ENCODE results near the gene ISOC2. TPM values are rescaled to one million over a fixed set of nuclear protein-coding genes. Genes with fewer than 3 reads are reported as not detected.

Gene ISOC2
- total and polyA plus RNA-seq, 9 of the 15 experiments (the other 6 are each of a cell fraction or from before 2014, with no cell fraction given), result 1.2 to 229 (median 58.3) TPM

DNA sequence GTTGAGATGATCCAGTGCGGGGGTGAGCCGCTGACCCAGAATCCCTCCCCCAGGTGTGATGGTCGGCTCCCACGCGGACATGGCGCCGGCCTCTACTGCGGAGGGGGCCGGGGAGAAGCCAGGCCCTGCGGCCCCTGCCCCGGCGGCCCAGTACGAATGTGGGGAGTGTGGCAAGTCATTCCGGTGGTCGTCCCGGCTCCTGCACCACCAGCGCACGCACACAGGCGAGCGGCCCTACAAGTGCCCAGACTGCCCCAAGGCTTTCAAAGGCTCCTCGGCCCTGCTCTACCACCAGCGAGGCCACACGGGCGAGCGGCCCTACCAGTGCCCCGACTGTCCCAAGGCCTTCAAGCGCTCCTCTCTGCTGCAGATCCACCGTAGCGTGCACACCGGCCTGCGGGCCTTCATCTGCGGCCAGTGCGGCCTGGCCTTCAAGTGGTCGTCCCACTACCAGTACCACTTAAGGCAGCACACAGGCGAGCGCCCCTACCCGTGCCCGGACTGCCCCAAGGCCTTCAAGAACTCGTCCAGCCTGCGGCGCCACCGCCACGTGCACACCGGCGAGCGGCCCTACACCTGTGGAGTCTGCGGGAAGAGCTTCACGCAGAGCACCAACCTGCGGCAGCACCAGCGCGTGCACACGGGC lies 19.8 kb upstream of the ISOC2 start:
- in situ Hi-C loops (cut with MboI) (no loop called here), intact Hi-C loops (cut with micrococcal nuclease) (no loop called here)
- ATAC-seq (no peak), FAIRE-seq (no peak), DNase-seq (ENCODE audit: extremely low read depth in 1 of 4, low spot score in 3 of 4) (no peak)
- ChIA-PET CTCF (ENCODE audit: low intra/inter-chr PET ratio) (no interaction called here), POLR2A (no interaction called here)
- BruUV-seq (replicated peaks), result no TSS peak
- WGBS (ENCODE audit: insufficient coverage, low coverage, missing lambda C conversion rate), result 95% methylated on average over 33 of the region's 52 CpGs
- peaks cover 31% of the 10 kb centered on the region for H3K79me2 ChIP-seq (ENCODE audit: control insufficient read depth, insufficient read depth, low read length)
- no peaks in the 10 kb centered on the region for H3K9me3 ChIP-seq (replicated peaks; ENCODE audit: control insufficient read depth, insufficient read depth, low read depth, low read length)
- H2AFZ ChIP-seq (ENCODE audit: low read depth, low read length), result no peak overlapping the region
- peaks cover 15 to 60% of the 10 kb centered on the region in 2 experiments for H3K4me1 ChIP-seq (replicated peaks in 1 of 2; ENCODE audit: control insufficient read depth in 2 of 2, insufficient read depth in 2 of 2, low read length in 2 of 2)
- no peak overlapping the region for H3K4me2 ChIP-seq (ENCODE audit: insufficient read depth, low read length)
- H3K27ac ChIP-seq (ENCODE audit: extremely low read depth, low read depth, low read length), result no peak overlapping the region
- H4K20me1 ChIP-seq (replicated peaks; ENCODE audit: control insufficient read depth, insufficient read depth, low read length), result no peaks in the 10 kb centered on the region
- TF ChIP-seq, protein P1, sequence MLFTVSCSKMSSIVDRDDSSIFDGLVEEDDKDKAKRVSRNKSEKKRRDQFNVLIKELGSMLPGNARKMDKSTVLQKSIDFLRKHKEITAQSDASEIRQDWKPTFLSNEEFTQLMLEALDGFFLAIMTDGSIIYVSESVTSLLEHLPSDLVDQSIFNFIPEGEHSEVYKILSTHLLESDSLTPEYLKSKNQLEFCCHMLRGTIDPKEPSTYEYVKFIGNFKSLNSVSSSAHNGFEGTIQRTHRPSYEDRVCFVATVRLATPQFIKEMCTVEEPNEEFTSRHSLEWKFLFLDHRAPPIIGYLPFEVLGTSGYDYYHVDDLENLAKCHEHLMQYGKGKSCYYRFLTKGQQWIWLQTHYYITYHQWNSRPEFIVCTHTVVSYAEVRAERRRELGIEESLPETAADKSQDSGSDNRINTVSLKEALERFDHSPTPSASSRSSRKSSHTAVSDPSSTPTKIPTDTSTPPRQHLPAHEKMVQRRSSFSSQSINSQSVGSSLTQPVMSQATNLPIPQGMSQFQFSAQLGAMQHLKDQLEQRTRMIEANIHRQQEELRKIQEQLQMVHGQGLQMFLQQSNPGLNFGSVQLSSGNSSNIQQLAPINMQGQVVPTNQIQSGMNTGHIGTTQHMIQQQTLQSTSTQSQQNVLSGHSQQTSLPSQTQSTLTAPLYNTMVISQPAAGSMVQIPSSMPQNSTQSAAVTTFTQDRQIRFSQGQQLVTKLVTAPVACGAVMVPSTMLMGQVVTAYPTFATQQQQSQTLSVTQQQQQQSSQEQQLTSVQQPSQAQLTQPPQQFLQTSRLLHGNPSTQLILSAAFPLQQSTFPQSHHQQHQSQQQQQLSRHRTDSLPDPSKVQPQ (CRISPR knock-in tag; IDR thresholded peaks at IDR 0.05; ENCODE audit: borderline replicate concordance), result no peak
- TF ChIP-seq CEBPG (CRISPR knock-in tag; IDR thresholded peaks at IDR 0.05), result no peak
- TF ChIP-seq CEBPG (tag; conservative IDR thresholded peaks at IDR 0.05 in 1 of 2, IDR thresholded peaks at IDR 0.05 in 1 of 2), result no peak
- no peak for TF ChIP-seq ZKSCAN1 (IDR thresholded peaks at IDR 0.05; ENCODE audit: low read depth, low read length)
- TF ChIP-seq BMI1 (IDR thresholded peaks at IDR 0.05; ENCODE audit: low read length), result no peak
- TF ChIP-seq ZNF184 (CRISPR knock-in tag; IDR thresholded peaks at IDR 0.05), result no peak
- TF ChIP-seq TCF7 (IDR thresholded peaks at IDR 0.05; ENCODE audit: borderline replicate concordance), result no peak
- TF ChIP-seq, protein P2, sequence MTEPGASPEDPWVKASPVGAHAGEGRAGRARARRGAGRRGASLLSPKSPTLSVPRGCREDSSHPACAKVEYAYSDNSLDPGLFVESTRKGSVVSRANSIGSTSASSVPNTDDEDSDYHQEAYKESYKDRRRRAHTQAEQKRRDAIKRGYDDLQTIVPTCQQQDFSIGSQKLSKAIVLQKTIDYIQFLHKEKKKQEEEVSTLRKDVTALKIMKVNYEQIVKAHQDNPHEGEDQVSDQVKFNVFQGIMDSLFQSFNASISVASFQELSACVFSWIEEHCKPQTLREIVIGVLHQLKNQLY (CRISPR knock-in tag; conservative IDR thresholded peaks at IDR 0.05), result no peak
- H3K36me3 ChIP-seq (ENCODE audit: control insufficient read depth, insufficient read depth, low read length), result peaks cover 32% of the 10 kb centered on the region
- H3K4me3 ChIP-seq, result no peak overlapping the region
- no peak overlapping the region for H3K9ac ChIP-seq (ENCODE audit: insufficient read depth in 1 of 2, low read depth in 2 of 2, low read length in 2 of 2)
- H3K9me1 ChIP-seq (ENCODE audit: control insufficient read depth, insufficient read depth, low read length), result no peaks in the 10 kb centered on the region
- no peaks in the 10 kb centered on the region for H3K27me3 ChIP-seq (ENCODE audit: control insufficient read depth in 2 of 2, insufficient read depth in 2 of 2, low read length in 2 of 2)
